GM13977 (cell line): Measurements from ENCODE around the gene RABL2B.
"Not testable (repeated sequence)": the region's sequence is repeated elsewhere in the genome, so short reads cannot be mapped to it uniquely, and the experiment has no call there.

Experiments used
- DNase-seq: peaks from one replicate; pipeline ENCODE4 v3.0.0; 2012; ENCODE audit warnings: low spot score
- CTCF ChIP-seq: IDR thresholded peaks from 2 replicates; pipeline ENCODE4 v1.5.1; 2012; ENCODE audit warnings: mild to moderate bottlenecking, control low read depth; ENCODE audit not compliant: insufficient read depth; ENCODE audit errors: extremely low read depth, missing control alignments
- in situ Hi-C: fragments of 300-500 bp; cut with MboI; formaldehyde crosslinking; loops from one replicate; pipeline ENCODE4 v1.12.0; 2022; ENCODE audit warnings: low sequenced_read_pairs, low pct_unique_long_range_greater_than_20kb, mixed read lengths, inconsistent platforms; ENCODE audit not compliant: unreplicated experiment

The RABL2B gene

GRCh38 chr22:50748630-50749029, 34.8 kb downstream of the RABL2B start:
- DNase-seq, in situ Hi-C loops: not testable (repeated sequence)

- DNase-seq, in situ Hi-C loops: not testable (repeated sequence)
Observed at GRCh38 chr22:50747521-50747920, 35.9 kb downstream of the RABL2B start.

GRCh38 chr22:50744424-50744823, 39.0 kb downstream of the RABL2B start:
- DNase-seq, in situ Hi-C loops: not testable (repeated sequence)

- in situ Hi-C loops, DNase-seq: not testable (repeated sequence)
Observed at GRCh38 chr22:50740714-50741113, 42.7 kb downstream of the RABL2B start.

GRCh38 chr22:50739894-50740293, 43.5 kb downstream of the RABL2B start:
- in situ Hi-C loops, result no loop called here

GRCh38 chr22:50739279-50739691, 44.2 kb downstream of the RABL2B start:
- in situ Hi-C loops, result no loop called here
- TF ChIP-seq CTCF, result no peak

More at GRCh38 chr22:50739894-50740293, 43.5 kb downstream of the RABL2B start:
- DNase-seq, result no peak
- no peak for TF ChIP-seq CTCF

GRCh38 chr22:50738649-50739227, 44.7 kb downstream of the RABL2B start:
- in situ Hi-C loops, result no loop called here
- no peak for TF ChIP-seq CTCF
- no peak for DNase-seq

More at GRCh38 chr22:50739279-50739691, 44.2 kb downstream of the RABL2B start:
- DNase-seq, result no peak

GRCh38 chr22:50737728-50738648, 45.4 kb downstream of the RABL2B start, which contains the start of gene ACR:
Gene ACR, plus strand, starts transcription at chr22:50738204. Its CDS starts 32 bp downstream, at chr22:50738236.
- in situ Hi-C loops, result no loop called here
- no peak for DNase-seq
- TF ChIP-seq CTCF, result no peak

GRCh38 chr22:50735739-50736030, 47.8 kb downstream of the RABL2B start:
- TF ChIP-seq CTCF, result no peak
- DNase-seq, result no peak
- in situ Hi-C loops, result no loop called here
